ENCODE data around the gene AGPAT1. TPM values are rescaled to one million over a fixed set of nuclear protein-coding genes. Genes with fewer than 3 reads are reported as not detected.
A peak's percentile ranks its signal among the peaks of the same experiment; 100 is the strongest.
"Not testable (repeated sequence)": the region's sequence is repeated elsewhere in the genome, so short reads cannot be mapped to it uniquely, and the experiment has no call there.

Gene AGPAT1
- total RNA-seq, 2 donors from 2014 or later: 54.8 to 58.1 TPM

- DNase-seq (no peak), ATAC-seq (no peak)
- intact Hi-C loops (cut with DNase I): no loop called here
These were observed 12.6 kb upstream of the AGPAT1 start for GRCh38 chr6:32188381-32189068.

- intact Hi-C loops (cut with DNase I); ATAC-seq; DNase-seq: not testable (repeated sequence)
These were observed 12.0 kb upstream of the AGPAT1 start for GRCh38 chr6:32187725-32188380.

GRCh38 chr6:32187009-32187709 lies 11.3 kb upstream of the AGPAT1 start:
- intact Hi-C loops (cut with DNase I): no loop called here
- no peak for ATAC-seq

GRCh38 chr6:32186151-32186840 lies 10.4 kb upstream of the AGPAT1 start:
- intact Hi-C loops (cut with DNase I); DNase-seq; ATAC-seq: not testable (repeated sequence)

More at GRCh38 chr6:32187009-32187709, 11.3 kb upstream of the AGPAT1 start:
- no peak for DNase-seq

GRCh38 chr6:32185681-32186131 lies 9.8 kb upstream of the AGPAT1 start:
- ATAC-seq: peak; percentile 59 to 68
- DNase-seq: peak; percentile 90
- intact Hi-C loops (cut with DNase I): not testable (repeated sequence)

- DNase-seq: no peak
- intact Hi-C loops (cut with DNase I): no loop called here
- ATAC-seq: no peak
These were observed 8.3 kb upstream of the AGPAT1 start, which contains the start of gene AGER for GRCh38 chr6:32184084-32184640. TSS of gene AGER (minus strand) at chr6:32184253. CDS start at chr6:32184222, 31 bp downstream.

- intact Hi-C loops (cut with DNase I): no loop called here
- no peak for ATAC-seq
- DNase-seq: no peak
These were observed 7.7 kb upstream of the AGPAT1 start for GRCh38 chr6:32183483-32184083.

- no peak for ATAC-seq
- intact Hi-C loops (cut with DNase I): no loop called here
- DNase-seq: no peak
These were observed 7.1 kb upstream of the AGPAT1 start for GRCh38 chr6:32183030-32183429.

- DNase-seq (no peak), ATAC-seq (no peak)
These were observed 6.7 kb upstream of the AGPAT1 start for GRCh38 chr6:32182555-32182981.

GRCh38 chr6:32181915-32182529 lies 6.1 kb upstream of the AGPAT1 start:
- ATAC-seq (no peak), DNase-seq (no peak)
- intact Hi-C loops (cut with DNase I): no loop called here

More at GRCh38 chr6:32182555-32182981, 6.7 kb upstream of the AGPAT1 start:
- intact Hi-C loops (cut with DNase I): no loop called here

- no peak for ATAC-seq
- intact Hi-C loops (cut with DNase I): no loop called here
- DNase-seq: no peak
These were observed 5.3 kb upstream of the AGPAT1 start for GRCh38 chr6:32181148-32181702.

- intact Hi-C loops (cut with DNase I): no loop called here
- ATAC-seq (no peak), DNase-seq (no peak)
These were observed 4.0 kb upstream of the AGPAT1 start for GRCh38 chr6:32179766-32180405.

- intact Hi-C loops (cut with DNase I): no loop called here
- DNase-seq: no peak
- no peak for ATAC-seq
These were observed 2.9 kb upstream of the AGPAT1 start for GRCh38 chr6:32178547-32179440.

- intact Hi-C loops (cut with DNase I): no loop called here
- ATAC-seq (peak; percentile 85 to 87), DNase-seq (peak; percentile 96)
These were observed 2.1 kb upstream of the AGPAT1 start, which contains the start of gene RNF5 for GRCh38 chr6:32177788-32178546. TSS of gene RNF5 (plus strand) at chr6:32178405. CDS start at chr6:32178512, 107 bp downstream.

GRCh38 chr6:32177183-32177787 lies 1.4 kb upstream of the AGPAT1 start:
- ATAC-seq: peak; percentile 13 to 22
- DNase-seq: no peak
- intact Hi-C loops (cut with DNase I): no loop called here

Measured in left cardiac atrium (tissue), 4 donors.